Measurements from ENCODE around the gene BTLA.
"Not testable (repeated sequence)": the region's sequence is repeated elsewhere in the genome, so short reads cannot be mapped to it uniquely, and the experiment has no call there.

BTLA gene

DNA sequence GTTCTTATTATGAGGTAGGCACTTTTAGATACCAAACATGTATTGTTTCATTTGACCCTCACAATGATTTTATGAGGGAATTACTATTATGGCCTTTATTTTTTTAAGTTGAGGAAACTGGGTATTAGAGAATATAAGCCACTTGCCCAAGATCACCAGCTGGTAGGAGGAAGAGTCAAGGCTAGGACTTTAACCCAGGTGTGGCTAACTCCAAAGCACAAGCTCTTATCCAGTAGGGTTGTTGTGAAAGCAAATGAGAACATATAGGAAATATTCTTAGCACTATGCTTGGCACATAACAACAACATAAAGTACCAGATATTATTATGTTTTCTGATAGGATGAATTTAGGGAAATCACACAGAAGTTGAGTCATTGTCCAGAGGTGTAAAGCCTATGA lies 7.9 kb downstream of the BTLA start:
- no peak for DNase-seq (ENCODE audit: low read depth)

DNA sequence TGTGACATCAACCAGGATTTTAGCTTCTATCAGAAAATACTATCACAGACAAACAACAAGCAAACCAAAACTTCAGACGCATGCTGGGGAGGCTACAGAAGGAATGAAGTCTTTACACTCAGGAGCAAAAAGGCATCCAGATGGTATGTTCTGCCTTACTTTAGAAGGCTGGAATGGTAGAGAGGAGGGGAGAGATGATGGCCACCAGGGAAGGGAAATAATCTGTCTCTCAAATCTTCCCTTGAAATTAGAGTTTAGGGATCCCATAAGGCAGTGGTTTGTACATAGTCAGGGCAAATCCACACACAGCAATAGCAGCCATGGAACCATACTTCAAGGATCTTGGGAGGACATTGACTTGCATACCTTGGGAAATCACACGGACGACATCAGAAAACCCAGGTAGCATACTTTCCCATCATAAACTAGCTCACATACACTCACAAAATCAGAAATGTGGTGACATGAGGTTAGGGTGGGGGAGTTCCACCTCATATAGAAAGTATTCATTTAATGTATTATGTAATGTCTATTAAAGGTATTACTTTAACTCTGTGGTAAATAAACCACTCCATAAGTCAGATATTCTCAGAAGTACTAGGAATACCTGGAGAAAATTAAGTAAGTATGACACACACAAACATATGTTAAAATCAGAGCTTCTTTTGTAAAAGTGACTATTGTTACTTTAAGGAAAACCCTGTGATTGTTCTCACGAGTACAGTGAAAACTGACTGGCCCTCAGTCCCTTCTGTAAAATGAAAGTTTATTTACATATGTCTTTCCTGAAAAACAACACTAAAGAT lies 9.4 kb downstream of the BTLA start:
- no peak for DNase-seq (ENCODE audit: low read depth)

DNA sequence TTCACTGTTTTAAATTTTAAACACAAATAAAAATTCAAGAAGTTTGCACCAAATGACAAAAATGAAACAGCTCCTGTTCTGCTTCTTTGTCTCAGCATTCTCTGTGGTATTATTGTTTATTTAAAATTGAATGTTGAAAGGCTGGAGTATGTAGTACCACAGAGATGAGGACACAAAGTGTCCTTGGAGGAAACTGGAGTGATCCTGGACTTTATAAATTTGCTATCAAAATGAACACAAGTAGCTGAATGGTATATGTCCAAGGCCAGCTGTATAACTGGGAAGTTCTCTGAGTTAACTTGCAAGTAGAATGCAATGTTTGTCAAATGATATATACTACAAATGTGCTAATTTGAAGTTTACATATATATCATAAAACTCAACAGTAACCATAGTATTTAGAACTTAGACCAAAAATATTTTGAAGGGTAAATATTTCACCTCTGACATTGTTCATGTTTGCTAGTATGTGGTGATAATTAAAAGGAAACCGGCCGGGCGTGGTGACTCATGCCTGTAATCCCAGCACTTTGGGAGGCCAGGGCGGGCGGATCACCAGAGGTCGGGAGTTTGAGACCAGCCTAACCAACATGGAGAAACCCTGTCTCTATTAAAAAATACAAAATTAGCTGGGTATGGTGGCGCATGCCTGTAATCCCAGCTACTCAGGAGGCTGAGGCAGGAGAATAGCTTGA lies 12.3 kb downstream of the BTLA start:
- DNase-seq (ENCODE audit: low read depth): peak; percentile 19

DNA sequence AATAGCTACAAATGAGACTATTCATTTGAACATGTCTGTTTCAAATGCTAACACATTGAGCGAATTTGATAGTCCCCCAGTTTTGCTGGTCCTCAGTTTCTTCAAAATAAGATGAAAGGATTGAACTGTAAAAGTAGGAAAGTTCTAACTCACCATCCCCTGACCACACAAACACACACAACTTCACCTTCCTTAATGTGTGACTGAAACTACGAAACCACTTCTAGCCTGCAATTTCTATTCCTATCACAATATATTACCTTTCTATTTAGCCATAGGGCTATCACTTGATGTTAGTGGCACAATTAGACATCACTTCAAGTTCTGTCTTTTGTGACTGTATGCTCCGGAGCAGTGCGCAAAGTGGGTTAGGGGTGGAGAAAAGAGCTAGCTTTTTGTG lies 14.9 kb downstream of the BTLA start:
- DNase-seq (ENCODE audit: low read depth): no peak

DNA sequence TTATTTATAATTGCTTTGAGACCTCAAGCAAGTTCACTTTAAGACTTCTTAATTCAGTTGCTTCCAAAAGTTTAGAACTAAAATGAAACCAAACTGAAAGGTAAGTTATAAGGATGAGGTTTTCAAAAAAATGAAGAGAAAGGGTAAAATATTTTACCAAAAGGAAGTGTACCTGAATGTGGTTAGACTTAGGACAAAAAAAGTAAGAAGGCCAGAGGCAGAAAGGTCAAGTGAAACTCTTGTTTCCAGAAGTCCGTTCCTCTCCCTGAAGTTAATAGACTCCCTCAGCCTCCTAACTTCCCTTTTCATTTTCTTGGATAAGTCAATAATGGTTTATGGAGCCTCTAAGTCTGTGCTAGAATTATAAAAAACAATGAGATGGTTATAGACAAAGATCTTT lies 16.6 kb downstream of the BTLA start:
- DNase-seq (ENCODE audit: low read depth): no peak

DNA sequence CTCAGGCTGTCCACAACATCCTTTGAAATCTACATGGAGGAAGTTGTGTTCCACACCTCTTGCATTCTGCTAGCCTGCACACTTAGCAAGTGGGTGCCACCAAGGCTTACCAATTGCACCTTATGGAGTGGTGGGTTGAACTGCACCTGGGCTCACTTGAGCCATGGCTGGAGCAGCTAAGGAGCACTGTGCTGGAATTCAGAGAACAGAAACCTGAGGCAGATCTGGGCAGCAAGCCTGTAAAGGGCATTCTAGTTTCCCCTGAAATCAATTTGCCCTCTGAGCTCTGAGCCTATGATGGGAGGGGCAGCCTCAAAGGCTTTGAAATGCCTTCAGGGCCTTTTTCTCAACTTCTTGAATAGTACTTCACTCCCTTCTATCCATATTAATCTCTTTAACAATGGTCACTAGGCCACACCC lies 18.0 kb downstream of the BTLA start:
- DNase-seq (ENCODE audit: low read depth): no peak

DNA sequence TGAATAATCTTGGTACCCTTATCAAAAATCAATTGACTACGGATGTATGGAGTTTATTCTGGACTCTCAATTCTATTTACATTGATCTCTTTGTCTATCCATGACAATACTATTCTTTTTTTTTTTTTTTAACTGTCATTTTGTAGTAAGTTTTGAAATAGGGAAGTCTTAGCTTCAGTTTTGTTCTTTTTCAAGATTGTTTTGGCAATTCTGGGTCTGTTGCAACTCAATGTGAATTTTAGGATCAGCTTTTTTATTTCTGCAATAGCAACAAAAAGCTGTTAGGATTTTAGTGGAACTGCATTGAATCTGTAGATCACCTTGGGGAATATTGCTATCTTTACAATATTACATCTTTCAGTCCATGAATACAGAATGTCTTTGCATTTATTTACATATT lies 21.4 kb downstream of the BTLA start:
- no peak for DNase-seq (ENCODE audit: low read depth)

DNA sequence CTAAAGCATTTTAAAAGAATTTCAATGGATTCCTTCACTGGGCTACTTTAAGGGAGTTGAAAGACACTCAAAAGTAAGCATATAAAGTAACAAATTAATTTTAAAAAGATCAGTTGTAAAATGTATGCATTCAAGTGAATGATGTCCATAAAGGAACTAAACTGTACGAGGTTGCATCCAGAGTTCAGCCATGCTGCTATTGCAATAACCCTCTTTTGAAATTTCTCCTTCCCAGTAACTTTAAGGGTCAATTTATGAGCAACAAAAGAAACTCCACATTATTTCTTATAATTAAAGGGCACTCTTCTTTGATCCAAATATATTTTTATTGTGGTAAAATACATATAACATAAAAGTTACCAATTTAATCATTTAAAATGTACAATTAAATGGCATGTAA lies 22.9 kb downstream of the BTLA start:
- DNase-seq (ENCODE audit: low read depth): no peak

DNA sequence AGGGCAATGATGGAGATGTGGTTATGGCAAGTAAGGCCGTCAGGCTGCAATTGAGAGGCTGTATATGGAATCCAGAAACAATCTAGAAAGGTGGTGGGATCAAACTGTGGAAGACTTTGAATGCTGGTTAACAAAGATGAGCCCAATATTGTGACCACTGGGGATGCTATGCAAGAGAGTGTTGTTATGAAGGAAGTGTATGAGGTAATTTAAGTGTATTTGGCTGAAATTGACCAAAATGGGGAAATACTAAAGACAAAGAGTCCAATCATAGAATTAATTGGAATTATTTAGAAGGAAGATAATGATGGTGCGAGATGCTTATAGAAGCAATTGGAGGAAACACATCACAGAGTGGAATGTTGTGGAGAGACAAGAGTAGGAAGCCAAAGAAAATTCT lies 24.5 kb downstream of the BTLA start:
- no peak for DNase-seq (ENCODE audit: low read depth)

DNA sequence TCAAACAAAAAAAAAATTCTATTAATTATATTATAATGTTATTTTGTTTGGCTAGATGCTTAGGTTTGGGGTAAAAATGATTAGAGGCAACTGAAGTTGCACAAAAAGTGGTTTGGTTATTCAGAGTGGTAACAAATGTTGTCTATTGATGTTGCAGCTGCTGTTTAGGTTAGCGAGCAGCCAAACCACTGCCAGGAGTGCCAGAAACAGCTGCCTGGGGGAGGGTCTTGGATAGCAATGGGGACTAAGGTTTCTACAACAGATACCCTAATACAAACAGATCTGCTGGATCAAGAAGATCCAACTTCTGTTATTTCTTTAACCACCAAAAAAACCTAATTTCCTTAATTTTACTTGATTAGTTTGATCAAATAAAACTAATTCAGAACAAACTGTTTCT lies 26.6 kb downstream of the BTLA start:
- DNase-seq (ENCODE audit: low read depth): no peak

DNA sequence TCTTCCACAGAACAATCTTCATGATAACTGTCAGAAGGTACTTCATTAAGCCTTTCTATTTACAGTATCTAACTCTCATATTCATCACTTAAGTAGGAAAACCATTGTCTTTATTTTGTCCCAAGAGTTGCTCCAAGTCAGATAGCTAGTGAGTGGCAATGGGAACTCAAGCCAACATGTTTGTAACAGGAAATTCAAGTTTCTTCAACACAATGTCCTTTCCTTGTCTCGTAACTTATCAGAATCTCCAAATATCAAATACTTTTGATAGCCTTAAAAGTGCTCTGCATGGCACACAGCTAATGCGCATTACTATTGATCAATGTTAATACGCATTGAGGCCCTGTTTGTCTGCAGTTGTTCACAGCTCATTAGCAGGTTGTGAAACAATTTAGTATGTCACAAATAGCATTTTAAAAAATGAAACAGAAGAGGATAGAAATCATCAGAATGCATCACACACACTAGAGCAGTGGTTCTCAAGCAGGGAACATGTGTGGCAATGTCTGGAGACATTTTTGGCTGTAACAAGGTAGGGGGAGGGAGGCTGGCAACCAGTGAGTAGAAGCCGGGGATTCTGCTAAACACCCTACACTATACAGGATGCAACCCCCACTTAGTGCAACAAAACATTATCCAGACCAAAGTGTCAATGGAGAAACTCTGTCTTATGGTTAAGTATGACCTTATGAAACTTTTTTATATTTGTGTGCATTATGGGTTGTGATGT lies 27.5 kb downstream of the BTLA start:
- no peak for DNase-seq (ENCODE audit: low read depth)

DNA sequence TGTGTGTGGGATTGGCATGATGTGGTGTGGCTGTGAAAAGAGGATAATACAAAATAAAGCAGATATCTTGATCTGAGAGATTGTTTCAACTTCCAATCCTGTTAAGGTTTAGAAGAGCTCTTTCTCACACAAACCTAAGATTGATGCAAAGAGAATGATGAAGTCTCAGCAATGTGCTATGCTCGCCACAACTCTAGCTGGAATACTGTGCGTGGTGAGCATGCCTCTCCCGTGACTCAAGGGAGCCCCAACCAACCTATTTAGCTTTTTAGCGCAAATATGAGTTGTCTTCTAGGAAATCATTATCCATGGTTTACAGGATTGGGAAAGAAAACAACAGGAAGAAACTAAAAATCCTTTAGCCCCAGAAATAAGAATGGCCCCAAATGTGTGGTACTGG lies 28.5 kb downstream of the BTLA start:
- DNase-seq (ENCODE audit: low read depth): peak; percentile 72

DNA sequence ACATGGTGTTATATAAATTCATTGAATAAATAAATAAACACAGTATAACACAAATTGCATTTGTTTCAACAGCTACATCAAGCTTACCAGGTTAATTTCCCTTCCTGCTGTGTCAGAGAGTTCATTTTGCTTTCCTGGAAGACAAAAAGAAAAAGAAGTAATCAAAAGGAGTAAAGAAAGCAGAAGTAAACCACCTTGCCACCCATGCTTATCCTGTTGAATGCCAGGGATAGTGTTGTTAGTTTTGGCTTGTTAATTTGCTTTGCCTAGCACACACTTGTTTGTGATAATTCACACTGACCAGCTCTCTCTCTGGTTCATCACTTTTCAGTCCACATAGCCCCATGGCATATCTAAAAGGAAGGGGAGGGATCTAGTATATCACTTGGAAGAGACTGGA lies 29.6 kb downstream of the BTLA start:
- DNase-seq (ENCODE audit: low read depth): no peak

DNA sequence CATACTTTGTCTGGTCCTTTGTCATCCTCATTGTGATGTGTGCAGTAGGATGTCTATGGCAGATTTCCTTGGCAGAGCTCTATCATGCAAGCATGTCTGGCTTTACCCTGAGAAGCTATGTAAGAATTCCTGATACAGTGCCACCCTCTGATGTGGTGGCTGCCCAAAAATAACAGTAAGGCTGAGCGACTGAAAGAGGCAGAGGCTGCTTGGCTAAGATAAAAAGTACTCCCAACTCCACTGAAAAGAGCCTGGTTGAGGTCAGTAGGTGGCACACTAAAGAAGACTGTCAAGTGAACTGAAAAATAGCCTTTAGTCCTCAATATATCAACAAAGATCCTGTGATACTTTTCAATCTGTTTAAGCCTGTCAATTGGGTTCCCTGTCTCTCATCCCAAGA lies 31.7 kb downstream of the BTLA start:
- DNase-seq (ENCODE audit: low read depth): no peak

DNA sequence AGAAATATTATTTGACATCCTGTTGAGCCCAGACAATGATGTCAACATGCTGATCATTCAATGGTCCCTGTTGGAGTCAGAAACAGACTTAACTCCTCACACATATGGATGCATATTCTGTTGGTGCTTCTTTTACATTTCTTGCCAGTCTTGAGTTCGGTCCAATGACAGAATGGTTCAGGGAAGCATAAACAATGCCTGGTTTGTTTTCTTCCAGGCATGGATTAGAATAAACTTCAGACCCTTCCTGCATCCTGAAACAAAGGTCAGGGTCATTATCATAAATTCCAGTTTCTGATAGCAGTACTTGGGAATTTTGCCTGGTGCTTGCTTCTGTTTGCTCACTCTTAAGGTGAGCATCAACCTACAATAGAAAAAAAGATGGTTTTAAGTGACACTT lies 33.3 kb downstream of the BTLA start:
- DNase-seq (ENCODE audit: low read depth): no peak

DNA sequence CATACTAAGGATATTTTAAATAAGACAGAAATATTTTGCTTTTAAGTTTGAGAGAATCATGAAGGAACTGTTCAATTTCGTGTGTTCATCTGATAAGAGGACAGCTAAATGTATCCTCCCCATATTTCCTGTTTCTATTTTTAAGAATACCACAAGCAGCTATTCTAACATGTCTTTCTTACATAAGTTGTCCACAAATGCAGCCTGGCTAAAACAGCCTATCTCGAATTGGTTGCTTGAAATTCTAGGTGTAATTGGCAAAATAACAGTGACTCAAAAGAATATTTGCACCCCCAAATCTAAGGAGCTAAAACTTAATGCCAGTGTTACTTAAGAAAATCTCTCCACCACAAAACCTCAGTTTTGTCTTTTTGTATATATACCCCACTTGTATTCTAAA lies 35.0 kb downstream of the BTLA start:
- no peak for DNase-seq (ENCODE audit: low read depth)

DNA sequence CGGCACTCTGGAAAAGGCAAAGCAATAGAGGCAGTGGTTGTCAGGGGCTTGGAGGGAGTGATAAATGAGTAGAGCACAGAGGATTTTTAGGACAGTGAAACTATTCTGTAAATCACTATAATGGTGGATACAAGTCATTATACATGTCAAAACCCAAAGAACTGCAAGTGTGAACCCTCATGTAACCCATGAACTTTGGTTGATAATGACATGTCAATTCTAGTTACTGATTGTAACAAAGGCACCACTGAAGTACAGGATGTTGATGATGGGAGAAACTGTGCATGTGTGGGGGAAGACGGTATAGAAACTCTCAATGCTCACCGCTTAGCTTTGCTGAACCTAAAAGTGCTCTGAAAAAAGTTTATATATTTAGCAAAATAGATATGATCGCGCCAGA lies 36.0 kb downstream of the BTLA start:
- no peak for DNase-seq (ENCODE audit: low read depth)

DNA sequence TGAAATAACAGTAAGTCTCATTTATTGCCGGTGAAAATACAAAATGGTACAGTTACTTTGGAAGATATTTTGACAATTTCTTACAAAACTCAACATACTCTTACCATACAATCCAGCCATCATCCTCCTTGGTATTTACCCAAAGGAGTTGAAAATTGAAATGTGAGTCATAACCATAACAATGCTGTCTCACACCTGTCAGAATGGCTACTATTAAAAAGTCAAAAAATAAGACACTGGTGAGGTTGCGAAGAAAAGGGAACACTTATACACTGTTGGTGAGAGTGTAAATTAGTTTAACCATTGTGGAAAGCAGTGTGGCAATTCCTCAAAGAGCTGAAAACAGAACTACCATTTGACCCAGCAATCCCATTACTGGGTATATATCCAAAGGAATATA lies 37.5 kb downstream of the BTLA start:
- not testable (repeated sequence) for DNase-seq (ENCODE audit: low read depth)

DNA sequence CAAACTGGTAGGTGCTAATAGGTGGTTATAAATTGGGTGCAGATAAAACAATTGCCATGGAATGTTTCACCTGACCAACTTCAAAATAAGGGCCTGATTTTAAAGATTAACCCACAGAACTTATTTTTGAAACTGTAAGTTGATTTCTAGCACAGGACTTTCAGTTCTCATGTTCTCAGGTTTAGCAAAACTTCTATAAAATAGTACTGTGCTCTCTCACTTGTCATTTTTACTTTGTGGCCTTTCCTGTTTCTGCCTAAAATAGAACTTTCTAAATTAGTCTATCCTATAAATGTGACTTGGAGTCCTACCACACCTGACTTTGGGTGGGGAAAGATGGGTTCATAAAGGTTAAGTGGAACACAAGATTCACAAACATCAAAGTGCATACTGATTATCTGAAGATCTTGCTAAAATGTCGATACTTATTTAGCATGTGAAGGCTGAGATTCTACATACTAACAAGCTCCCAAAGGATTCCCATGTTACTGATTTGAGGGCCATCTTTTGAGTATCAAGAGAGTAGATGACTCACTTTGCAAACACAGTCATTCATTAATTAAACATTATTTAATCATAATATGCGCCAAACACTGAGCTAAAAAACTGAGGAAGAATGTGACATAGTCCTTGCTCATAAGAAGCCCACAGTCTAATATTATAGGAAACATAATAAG lies 38.6 kb downstream of the BTLA start:
- no peak for DNase-seq (ENCODE audit: low read depth)

DNA sequence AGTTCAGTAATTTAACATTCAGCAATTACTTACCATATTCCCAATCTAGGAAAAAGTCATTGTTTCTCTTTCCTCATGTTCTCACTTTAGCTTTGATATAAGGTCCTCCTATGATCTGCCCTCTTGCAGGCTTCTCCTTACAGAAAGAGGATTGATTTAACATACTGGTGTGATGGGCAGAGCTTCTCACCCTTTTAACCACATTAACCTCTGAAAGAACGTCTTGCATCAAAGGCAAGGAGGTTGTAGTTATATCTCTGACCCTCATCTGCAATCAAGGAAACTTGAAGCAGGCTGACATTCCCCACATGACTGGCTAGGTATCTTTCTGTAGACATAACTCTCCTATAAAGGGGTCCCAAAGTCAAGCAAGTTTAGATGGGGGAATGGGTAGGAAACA lies 39.5 kb downstream of the BTLA start:
- no peak for DNase-seq (ENCODE audit: low read depth)

DNA sequence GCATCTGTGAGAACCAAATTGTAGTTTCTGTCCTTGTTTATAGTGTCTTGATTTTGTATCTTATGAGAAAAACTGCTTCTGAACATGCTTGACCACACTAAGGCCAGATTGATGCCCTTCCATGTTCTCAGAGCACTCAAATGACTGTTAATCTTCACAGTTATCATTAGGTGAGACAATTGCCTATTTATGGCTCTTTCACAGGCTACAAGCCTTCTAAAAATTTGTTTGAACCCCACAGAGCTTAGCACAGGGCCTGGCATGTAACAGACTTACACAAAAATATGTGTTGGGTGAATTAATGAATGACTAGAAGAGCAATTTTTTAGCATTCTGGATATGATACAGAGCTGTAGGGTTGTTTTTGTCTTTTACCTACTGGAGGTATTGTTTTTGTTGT lies 43.1 kb downstream of the BTLA start:
- no peak for DNase-seq (ENCODE audit: low read depth)

DNA sequence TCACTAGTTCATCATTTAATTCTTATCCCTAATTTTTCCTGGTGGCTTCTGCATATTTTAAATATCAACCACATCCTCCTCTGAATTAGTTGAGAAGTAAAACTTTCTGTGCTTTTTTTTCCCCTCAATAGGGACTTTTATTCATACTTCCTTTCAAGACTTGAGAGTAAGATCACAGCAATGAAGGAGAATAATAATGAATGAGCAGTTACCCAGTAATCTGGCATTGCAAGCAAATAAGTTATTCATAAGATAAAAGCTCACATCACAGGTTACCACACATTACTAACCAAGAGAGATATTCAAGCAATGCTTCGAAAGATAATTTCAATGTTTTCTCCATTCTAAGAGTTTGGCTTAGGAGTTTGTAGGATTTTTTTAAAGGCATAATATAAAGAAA lies 50.3 kb downstream of the BTLA start:
- no peak for DNase-seq (ENCODE audit: low read depth)

DNA sequence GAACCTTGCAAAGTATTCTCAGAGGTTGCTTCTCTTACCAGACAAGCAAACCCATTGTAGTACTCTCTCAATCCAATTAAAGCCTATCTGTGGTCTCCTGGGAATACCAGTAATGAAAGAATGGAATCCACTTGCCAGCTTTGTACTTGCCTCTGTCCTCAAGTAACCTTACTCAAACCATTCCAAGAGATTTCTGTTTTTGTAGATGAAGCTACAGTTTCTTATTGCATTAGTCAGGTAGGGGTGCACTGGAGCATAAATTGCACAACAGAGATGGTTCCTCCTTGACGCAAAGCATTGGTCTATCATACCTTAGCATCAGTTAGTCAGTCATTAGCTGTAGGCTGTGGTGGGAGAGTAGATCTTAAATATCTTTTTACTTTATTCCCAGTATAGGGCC lies 52.9 kb downstream of the BTLA start:
- DNase-seq (ENCODE audit: low read depth): no peak

Data from ELR (cell line).